H1 (cell line): ENCODE data around the gene MALSU1. TPM values are rescaled to one million over a fixed set of nuclear protein-coding genes. Genes with fewer than 3 reads are reported as not detected.

ENCODE experiments used
- CTCF ChIA-PET: fragments of 300-600 bp; sonication (Branson Sonifier 250); formaldehyde crosslinking; loops from one replicate; lab custom pipeline; 2021; ENCODE audit not compliant: partially characterized antibody; lab: Charles Lee
- POLR2A ChIA-PET: fragments of 300-600 bp; sonication (Branson Sonifier 250); formaldehyde crosslinking; loops from one replicate; lab custom pipeline; 2021; ENCODE audit warnings: inconsistent platforms; ENCODE audit not compliant: partially characterized antibody; lab: Charles Lee
- DNase-seq, 2 experiments: peaks; one replicate each; pipeline versions ENCODE4 v3.0.0 to v3.0.0-alpha.2; 2010 to 2022; ENCODE audit warnings: low spot score in 2 of 2, low read depth in 1 of 2, mixed read lengths in 1 of 2
- FAIRE-seq: peaks from 2 replicates; lab custom pipeline; 2011; peaks lifted over from hg19 to GRCh38; lab: Jason Lieb, UNC
- H2AFZ ChIP-seq: 2 replicates; pipeline ENCODE4 v1.8.1; 2012; ENCODE audit warnings: low read length, inconsistent platforms
- H2AK5ac ChIP-seq: 2 replicates; pipeline ENCODE4 v1.6.1; 2013; ENCODE audit warnings: low read depth, low read length
- H2BK120ac ChIP-seq: replicated peaks from 2 replicates; pipeline ENCODE3; 2013; ENCODE audit warnings: low read depth, low read length, inconsistent platforms
- H2BK12ac ChIP-seq: 2 replicates; pipeline ENCODE4 v1.6.1; 2013; ENCODE audit warnings: low read depth, low read length
- H2BK15ac ChIP-seq: 2 replicates; pipeline ENCODE4 v1.6.1; 2013; ENCODE audit warnings: low read length
- H2BK20ac ChIP-seq: 2 replicates; pipeline ENCODE4 v1.6.1; 2013; ENCODE audit warnings: low read length
- H2BK5ac ChIP-seq: 2 replicates; pipeline ENCODE4 v1.6.1; 2013; ENCODE audit warnings: low read depth, low read length
- H3K14ac ChIP-seq: 2 replicates; pipeline ENCODE4 v1.6.1; 2013; ENCODE audit warnings: inconsistent platforms; ENCODE audit not compliant: insufficient read length
- H3K18ac ChIP-seq: 2 replicates; pipeline ENCODE4 v1.6.1; 2013; ENCODE audit warnings: low read length; ENCODE audit errors: extremely low read depth
- H3K23ac ChIP-seq: 2 replicates; pipeline ENCODE4 v1.6.1; 2013; ENCODE audit warnings: inconsistent platforms; ENCODE audit not compliant: insufficient read length
- H3K23me2 ChIP-seq: 2 replicates; pipeline ENCODE4 v1.6.1; 2013; ENCODE audit warnings: low read depth, low read length
- H3K27ac ChIP-seq: 2 replicates; pipeline ENCODE4 v1.6.1; 2011; ENCODE audit warnings: low read depth, low read length, inconsistent platforms
- H3K27me3 ChIP-seq, 4 experiments: replicated peaks in 1 of 4; 1 replicate in 1 of 4; 2 replicates in 3 of 4; pipeline versions ENCODE4 v1.6.1 to v1.8.1; 2011 to 2013; ENCODE audit warnings: low read length in 3 of 4, mild to moderate bottlenecking in 3 of 4, inconsistent platforms in 2 of 4, mixed read lengths in 2 of 4, moderate library complexity in 1 of 4; ENCODE audit not compliant: control insufficient read depth in 3 of 4, insufficient read depth in 3 of 4; ENCODE audit errors: extremely low read depth in 1 of 4
- H3K36me3 ChIP-seq, 4 experiments: 2 replicates each; pipeline versions ENCODE4 v1.6.1 to v1.8.1; 2011 to 2013; ENCODE audit warnings: mild to moderate bottlenecking in 4 of 4, low read length in 3 of 4, moderate library complexity in 2 of 4, control low read depth in 1 of 4, inconsistent platforms in 1 of 4; ENCODE audit not compliant: insufficient read depth in 4 of 4, control insufficient read depth in 2 of 4
- H3K4ac ChIP-seq: replicated peaks from 2 replicates; pipeline ENCODE3; 2013; ENCODE audit warnings: low read length, low read depth, mixed read lengths, inconsistent platforms; ENCODE audit not compliant: insufficient read length
- H3K4me1 ChIP-seq, 4 experiments: replicated peaks in 1 of 4; 1 replicate in 1 of 4; 2 replicates in 3 of 4; pipeline versions ENCODE4 v1.6.1 to v1.8.1; 2011 to 2013; ENCODE audit warnings: low read length in 3 of 4, inconsistent platforms in 2 of 4, mixed read lengths in 1 of 4; ENCODE audit not compliant: insufficient read depth in 4 of 4, control insufficient read depth in 3 of 4
- H3K4me2 ChIP-seq, 2 experiments: 2 replicates each; pipeline versions ENCODE4 v1.6.1 to v1.8.1; 2011 to 2013; ENCODE audit warnings: low read depth in 2 of 2, low read length in 2 of 2, control low read depth in 1 of 2, inconsistent platforms in 1 of 2, mild to moderate bottlenecking in 1 of 2; ENCODE audit not compliant: insufficient read depth in 1 of 2
- H3K4me3 ChIP-seq, 4 experiments: fragments of 200-600, 300-600 bp in 1 of 4; sonication (generic), shearing (Covaris generic), sonication (Bioruptor Twin) in 1 of 4; 2 replicates each; pipeline versions ENCODE4 v1.5.1 to v1.8.1; 2011 to 2016; ENCODE audit warnings: low read length in 4 of 4, low read depth in 3 of 4, control low read depth in 2 of 4, inconsistent platforms in 2 of 4, mild to moderate bottlenecking in 2 of 4, mixed read lengths in 1 of 4, moderate library complexity in 1 of 4; ENCODE audit not compliant: insufficient read depth in 2 of 4; ENCODE audit errors: extremely low read depth in 1 of 4
- H3K56ac ChIP-seq: replicated peaks from 2 replicates; pipeline ENCODE3; 2013; ENCODE audit warnings: low read depth, mild to moderate bottlenecking, mixed read lengths, low read length, inconsistent platforms; ENCODE audit not compliant: insufficient read length
- H3K79me1 ChIP-seq: 2 replicates; pipeline ENCODE4 v1.6.1; 2013; ENCODE audit warnings: low read depth, low read length, control low read depth
- H3K79me2 ChIP-seq, 2 experiments: 2 replicates each; pipeline versions ENCODE4 v1.6.1 to v1.8.1; 2012 to 2013; ENCODE audit warnings: low read length in 2 of 2, mild to moderate bottlenecking in 2 of 2, inconsistent platforms in 1 of 2; ENCODE audit not compliant: insufficient read depth in 2 of 2, control insufficient read depth in 1 of 2
- H3K9ac ChIP-seq, 4 experiments: replicated peaks in 1 of 4; 1 replicate in 1 of 4; 2 replicates in 3 of 4; pipeline versions ENCODE4 v1.6.1 to v1.8.1; 2011 to 2013; ENCODE audit warnings: low read depth in 3 of 4, low read length in 3 of 4, control low read depth in 2 of 4, mild to moderate bottlenecking in 2 of 4, moderate library complexity in 2 of 4, inconsistent platforms in 1 of 4; ENCODE audit errors: extremely low read depth in 1 of 4
- H3K9me3 ChIP-seq, 2 experiments: 2 replicates each; pipeline versions ENCODE4 v1.6.1 to v1.8.1; 2012 to 2013; ENCODE audit warnings: mild to moderate bottlenecking in 2 of 2, moderate library complexity in 2 of 2, control low read depth in 1 of 2, inconsistent platforms in 1 of 2, low read depth in 1 of 2, low read length in 1 of 2, mixed read lengths in 1 of 2; ENCODE audit not compliant: insufficient read depth in 2 of 2
- H4K20me1 ChIP-seq, 2 experiments: replicated peaks in 1 of 2; 2 replicates each; pipeline versions ENCODE3 to v1.8.1; 2011 to 2013; ENCODE audit warnings: inconsistent platforms in 2 of 2, low read length in 2 of 2, mild to moderate bottlenecking in 1 of 2; ENCODE audit not compliant: insufficient read depth in 2 of 2, control insufficient read depth in 1 of 2
- H4K5ac ChIP-seq: 2 replicates; pipeline ENCODE4 v1.6.1; 2013; ENCODE audit warnings: low read length, low read depth, mixed read lengths, inconsistent platforms; ENCODE audit not compliant: insufficient read length
- H4K8ac ChIP-seq: 2 replicates; pipeline ENCODE4 v1.8.0; 2013; ENCODE audit warnings: mild to moderate bottlenecking, moderate library complexity, low read length, inconsistent platforms; ENCODE audit not compliant: insufficient read depth; ENCODE audit errors: extremely low read depth
- H4K91ac ChIP-seq: replicated peaks from 2 replicates; pipeline ENCODE3; 2013; ENCODE audit warnings: low read length, mixed read lengths, inconsistent platforms; ENCODE audit not compliant: insufficient read length
- GTF2F1 ChIP-seq: IDR thresholded peaks from 2 replicates; pipeline ENCODE4 v1.6.1; 2012; ENCODE audit warnings: low read depth, low read length, improper control_type of control experiment, borderline replicate concordance
- JUN ChIP-seq: IDR thresholded peaks from 2 replicates; pipeline ENCODE4 v1.6.1; 2011; ENCODE audit warnings: low read depth, mild to moderate bottlenecking, improper control_type of control experiment, low read length
- TCF12 ChIP-seq: IDR thresholded peaks from 2 replicates; pipeline ENCODE4 v1.6.1; 2011; ENCODE audit warnings: low read depth, mild to moderate bottlenecking, low read length
- TEAD4 ChIP-seq: IDR thresholded peaks from 2 replicates; pipeline ENCODE4 v1.6.1; 2012; ENCODE audit warnings: low read depth, low read length, inconsistent platforms, mixed read lengths
- ZNF274 ChIP-seq: IDR thresholded peaks from 2 replicates; pipeline ENCODE4 v1.7.0; 2012; ENCODE audit warnings: low read length, borderline replicate concordance; ENCODE audit errors: extremely low read depth
- WGBS, 2 experiments: shearing (Covaris generic) in 1 of 2; methylation state at CpG; one replicate each; pipeline versions ENCODE4 v1.1.6 to v1.1.7; 2013 to 2015; ENCODE audit warnings: low lambda C conversion rate in 2 of 2, mixed read lengths in 2 of 2, inconsistent platforms in 1 of 2, low coverage in 1 of 2, missing lambda C conversion rate in 1 of 2; ENCODE audit not compliant: insufficient replicate concordance in 2 of 2, insufficient coverage in 1 of 2, insufficient read length in 1 of 2; ENCODE audit errors: extremely low coverage in 1 of 2, missing lambda C conversion rate in 1 of 2; 5-methylcytosine and 5-hydroxymethylcytosine counted together
- polyA plus RNA-seq, 7 experiments: library from polyadenylated mRNA; depleted of rRNA in 3 of 7; stranded (reverse) in 5 of 7; unstranded in 2 of 7; fragments of >200 nt in 5 of 7; fragments of 200-250 nt in 2 of 7; gene quantifications; 1 replicate in 5 of 7; 2 replicates in 1 of 7; 4 replicates in 1 of 7; pipeline versions ENCODE4 v1.2.1 to v1.2.3, GENCODE V29; 2011 to 2013; ENCODE audit warnings: missing spikeins in 2 of 7, mixed read lengths in 2 of 7
- total RNA-seq: library from RNA; stranded (reverse); fragmentation: NEBNext Ultra II Directional; extraction: Animal tissue kit (Norgen Biotek cat#: 25700); gene quantifications from 2 replicates; pipeline ENCODE4 v1.2.1, GENCODE V29; 2021
- TF ChIP-seq, protein P1 (sequence below): IDR thresholded peaks from 2 replicates; pipeline ENCODE4 v1.6.1; 2012; ENCODE audit warnings: inconsistent platforms

The MALSU1 gene
- total and polyA plus RNA-seq, 2 of the 8 experiments (the other 6 are each of a cell fraction or from before 2014, with no cell fraction given), result 73.5 to 84.0 TPM

DNA sequence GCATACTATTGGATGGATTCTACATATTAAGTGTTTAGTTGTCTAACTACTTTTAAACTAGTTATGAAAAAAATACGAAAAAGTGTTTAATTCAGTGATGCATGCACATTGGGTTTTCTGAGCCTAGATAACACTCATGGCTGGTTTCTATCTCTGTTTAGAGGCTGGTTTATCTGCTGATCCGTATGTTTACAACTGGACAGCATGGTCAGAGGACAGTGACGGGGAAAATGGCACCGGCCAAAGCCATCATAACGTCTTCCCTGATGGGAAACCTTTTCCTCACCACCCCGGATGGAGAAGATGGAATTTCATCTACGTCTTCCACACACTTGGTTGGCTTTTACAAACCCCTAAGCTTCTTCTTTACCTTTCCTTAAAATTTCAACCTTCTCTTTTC lies 42.4 kb upstream of the MALSU1 start:
- H3K14ac ChIP-seq, result no peak overlapping the region
- H3K79me1 ChIP-seq, result no peaks in the 10 kb centered on the region
- H2BK20ac ChIP-seq, result no peak overlapping the region
- no peaks in the 10 kb centered on the region for H3K9me3 ChIP-seq
- no peaks in the 10 kb centered on the region for H3K79me2 ChIP-seq
- no peak overlapping the region for H2BK12ac ChIP-seq
- no peaks in the 10 kb centered on the region for H3K4me1 ChIP-seq
- CTCF ChIA-PET, result interaction anchor here (3.1 to 17.4 kb wide), 2 partner anchors 10 to 17 kb away, joined by 10 to 241 read pairs; partner anchors contain the start of gene GPNMB
- no peak overlapping the region for H3K27ac ChIP-seq
- H2AK5ac ChIP-seq, result no peak overlapping the region
- no peak overlapping the region for H2BK5ac ChIP-seq
- H3K56ac ChIP-seq, result no peak overlapping the region
- H3K4me2 ChIP-seq, result no peak overlapping the region
- H3K36me3 ChIP-seq, result no peaks in the 10 kb centered on the region
- H2BK15ac ChIP-seq, result no peak overlapping the region
- H2AFZ ChIP-seq, result no peak overlapping the region
- no peak overlapping the region for H3K18ac ChIP-seq
- FAIRE-seq, result no peak
- no peak overlapping the region for H4K91ac ChIP-seq
- no peak overlapping the region for H4K8ac ChIP-seq
- H4K20me1 ChIP-seq, result no peaks in the 10 kb centered on the region
- no peak overlapping the region for H4K5ac ChIP-seq
- TF ChIP-seq TCF12, result no peak
- TF ChIP-seq TEAD4, result no peak
- TF ChIP-seq, protein P1, sequence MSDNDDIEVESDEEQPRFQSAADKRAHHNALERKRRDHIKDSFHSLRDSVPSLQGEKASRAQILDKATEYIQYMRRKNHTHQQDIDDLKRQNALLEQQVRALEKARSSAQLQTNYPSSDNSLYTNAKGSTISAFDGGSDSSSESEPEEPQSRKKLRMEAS, result no peak
- TF ChIP-seq ZNF274, result no peak
- TF ChIP-seq GTF2F1, result no peak
- no peak for TF ChIP-seq JUN
- no peak overlapping the region for H3K23ac ChIP-seq
- no peak for DNase-seq
- no peak overlapping the region for H3K4me3 ChIP-seq
- H3K27me3 ChIP-seq, result no peaks in the 10 kb centered on the region
- WGBS, 2 experiments, result 90% methylated on average over 7 of the region's 7 CpGs; no CpG with 5 or more reads in 1 of the 2 experiments
- H3K9ac ChIP-seq, result no peak overlapping the region
- POLR2A ChIA-PET, result interaction anchor here (1.4 kb wide), 1 partner anchor 11 kb away, joined by 3 read pairs; the partner anchor contains the start of gene GPNMB
- H2BK120ac ChIP-seq, result no peak overlapping the region
- H3K4ac ChIP-seq, result no peak overlapping the region
- no peaks in the 10 kb centered on the region for H3K23me2 ChIP-seq
